Measurements from ENCODE around the gene DNAH6.

Gene DNAH6

DNA sequence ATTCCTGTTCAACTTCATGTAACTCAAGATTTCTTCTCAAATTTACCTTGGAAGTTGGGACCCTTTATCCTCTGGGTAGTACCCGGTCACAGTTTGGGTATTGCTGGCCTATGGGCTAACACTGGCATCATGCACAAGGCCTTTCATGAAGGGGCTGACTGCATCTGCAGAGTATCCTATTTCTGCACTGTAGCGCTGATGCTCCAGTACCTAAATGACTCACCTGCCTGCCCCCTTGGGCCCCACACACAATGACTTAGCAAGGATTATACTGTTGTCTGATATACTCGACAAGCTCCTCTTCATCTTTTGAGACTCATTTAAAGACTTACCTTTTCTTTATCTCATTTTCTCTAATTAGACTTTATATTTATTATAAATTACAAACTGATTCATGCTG lies 39.9 kb downstream of the DNAH6 start:
- H3K4me1 Mint-ChIP-seq: no peaks in the 10 kb centered on the region
- no peak overlapping the region for H3K4me3 Mint-ChIP-seq
- TF ChIP-seq, protein P1, sequence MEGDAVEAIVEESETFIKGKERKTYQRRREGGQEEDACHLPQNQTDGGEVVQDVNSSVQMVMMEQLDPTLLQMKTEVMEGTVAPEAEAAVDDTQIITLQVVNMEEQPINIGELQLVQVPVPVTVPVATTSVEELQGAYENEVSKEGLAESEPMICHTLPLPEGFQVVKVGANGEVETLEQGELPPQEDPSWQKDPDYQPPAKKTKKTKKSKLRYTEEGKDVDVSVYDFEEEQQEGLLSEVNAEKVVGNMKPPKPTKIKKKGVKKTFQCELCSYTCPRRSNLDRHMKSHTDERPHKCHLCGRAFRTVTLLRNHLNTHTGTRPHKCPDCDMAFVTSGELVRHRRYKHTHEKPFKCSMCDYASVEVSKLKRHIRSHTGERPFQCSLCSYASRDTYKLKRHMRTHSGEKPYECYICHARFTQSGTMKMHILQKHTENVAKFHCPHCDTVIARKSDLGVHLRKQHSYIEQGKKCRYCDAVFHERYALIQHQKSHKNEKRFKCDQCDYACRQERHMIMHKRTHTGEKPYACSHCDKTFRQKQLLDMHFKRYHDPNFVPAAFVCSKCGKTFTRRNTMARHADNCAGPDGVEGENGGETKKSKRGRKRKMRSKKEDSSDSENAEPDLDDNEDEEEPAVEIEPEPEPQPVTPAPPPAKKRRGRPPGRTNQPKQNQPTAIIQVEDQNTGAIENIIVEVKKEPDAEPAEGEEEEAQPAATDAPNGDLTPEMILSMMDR (IDR thresholded peaks at IDR 0.05; ENCODE audit: unreplicated experiment in 3 of 3): no peak
- peaks cover 10% of the 10 kb centered on the region for H3K36me3 Mint-ChIP-seq (ENCODE audit: low read depth)
- H3K9me3 Mint-ChIP-seq: peaks cover 12% of the 10 kb centered on the region
- H3K27ac Mint-ChIP-seq: no peak overlapping the region
- H3K27me3 Mint-ChIP-seq (ENCODE audit: low read depth): peaks cover 3% of the 10 kb centered on the region

DNA sequence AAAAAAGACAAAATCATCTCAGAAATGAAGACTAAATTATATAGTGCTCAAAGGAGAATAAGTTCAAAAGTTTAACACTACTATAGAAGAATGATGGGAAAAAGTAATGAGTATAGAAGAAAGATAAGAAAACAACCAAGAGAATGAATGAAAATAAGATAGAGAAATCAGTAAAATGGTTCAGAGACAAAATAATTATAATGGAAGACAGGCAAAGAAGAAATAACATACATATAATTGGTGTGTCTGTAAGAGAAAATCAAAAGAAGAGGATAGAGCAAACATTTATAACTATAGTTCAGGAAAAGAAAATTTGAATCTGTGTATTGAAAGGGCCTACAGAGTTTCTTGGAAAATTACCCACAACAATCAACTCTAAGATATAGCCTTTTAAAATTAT lies 43.5 kb downstream of the DNAH6 start:
- Mint-ChIP-seq H3K4me3 (no peak overlapping the region), H3K9me3 (peaks cover 16% of the 10 kb centered on the region), H3K27me3 (ENCODE audit: low read depth) (peaks cover 3% of the 10 kb centered on the region), H3K36me3 (ENCODE audit: low read depth) (peaks cover 10% of the 10 kb centered on the region), H3K27ac (no peak overlapping the region), H3K4me1 (no peaks in the 10 kb centered on the region)
- TF ChIP-seq, protein P1 (IDR thresholded peaks at IDR 0.05; ENCODE audit: unreplicated experiment in 3 of 3): no peak

DNA sequence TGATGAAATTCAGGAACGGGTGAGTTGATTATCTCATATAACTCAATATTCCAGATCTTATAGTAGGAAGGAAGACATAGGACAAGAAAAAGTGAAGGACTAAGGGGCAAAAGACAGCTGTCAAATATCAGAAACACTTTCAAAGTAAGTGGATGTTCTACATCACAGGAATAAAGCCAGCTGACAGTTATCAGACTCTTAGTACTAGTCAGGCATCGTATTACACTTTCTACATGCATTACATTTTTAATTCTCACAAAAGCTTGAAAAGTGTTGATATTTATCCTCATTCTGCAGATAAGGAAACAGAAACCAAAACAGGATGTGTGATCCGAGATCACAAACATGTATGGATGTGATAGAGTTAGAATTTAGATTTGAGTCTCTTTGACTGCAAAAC lies 63.4 kb downstream of the DNAH6 start:
- Mint-ChIP-seq H3K27me3 (ENCODE audit: low read depth) (no peaks in the 10 kb centered on the region), H3K27ac (no peak overlapping the region), H3K9me3 (no peaks in the 10 kb centered on the region), H3K36me3 (ENCODE audit: low read depth) (no peaks in the 10 kb centered on the region), H3K4me3 (no peak overlapping the region), H3K4me1 (no peaks in the 10 kb centered on the region)
- TF ChIP-seq, protein P1 (IDR thresholded peaks at IDR 0.05; ENCODE audit: unreplicated experiment in 3 of 3): no peak

DNA sequence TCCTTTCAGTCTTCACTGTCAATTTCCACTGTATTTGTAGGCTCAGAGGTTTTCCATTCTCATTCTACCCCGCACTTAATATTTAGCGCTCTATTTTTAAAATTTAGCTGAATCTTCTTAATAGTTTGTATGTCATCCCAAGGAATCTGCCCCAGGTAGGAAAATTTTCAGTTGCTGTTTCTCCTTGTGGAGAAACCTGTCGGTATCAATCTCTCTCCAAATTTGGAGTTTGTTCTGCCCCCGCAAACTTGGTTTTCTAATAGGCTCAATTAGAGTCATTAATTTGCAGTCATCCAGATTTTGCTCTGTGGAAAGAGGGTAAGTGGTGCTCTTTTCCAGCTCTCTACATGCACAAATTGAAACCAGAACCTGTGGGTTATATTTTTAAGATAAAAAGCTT lies 87.6 kb downstream of the DNAH6 start:
- Mint-ChIP-seq H3K27ac (no peak overlapping the region), H3K4me3 (no peak overlapping the region), H3K4me1 (no peaks in the 10 kb centered on the region), H3K27me3 (ENCODE audit: low read depth) (no peaks in the 10 kb centered on the region), H3K9me3 (peaks cover 4% of the 10 kb centered on the region), H3K36me3 (ENCODE audit: low read depth) (no peaks in the 10 kb centered on the region)
- TF ChIP-seq, protein P1 (IDR thresholded peaks at IDR 0.05; ENCODE audit: unreplicated experiment in 3 of 3): no peak

DNA sequence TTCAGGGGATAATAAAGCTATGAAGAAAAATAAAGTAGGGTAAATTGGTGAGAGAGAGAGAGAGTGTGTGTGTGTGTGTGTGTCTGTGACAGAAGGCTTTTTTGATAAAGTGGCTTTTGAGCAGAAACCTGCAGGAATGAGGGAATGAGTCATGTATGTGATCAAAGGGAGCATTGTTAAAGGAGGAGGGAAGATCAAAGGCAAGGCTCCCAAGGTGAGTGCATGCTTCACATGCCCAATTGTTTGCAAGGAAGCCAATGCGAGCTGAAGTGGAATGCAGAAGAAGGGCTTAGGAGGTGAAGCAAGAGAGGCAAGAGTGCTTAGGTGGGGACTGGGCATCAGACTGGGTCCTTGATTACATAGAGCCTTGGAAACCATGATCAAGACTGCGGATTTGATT lies 96.8 kb downstream of the DNAH6 start:
- H3K4me3 Mint-ChIP-seq: no peak overlapping the region
- no peaks in the 10 kb centered on the region for H3K36me3 Mint-ChIP-seq (ENCODE audit: low read depth)
- H3K27me3 Mint-ChIP-seq (ENCODE audit: low read depth): peaks cover 4% of the 10 kb centered on the region

DNA sequence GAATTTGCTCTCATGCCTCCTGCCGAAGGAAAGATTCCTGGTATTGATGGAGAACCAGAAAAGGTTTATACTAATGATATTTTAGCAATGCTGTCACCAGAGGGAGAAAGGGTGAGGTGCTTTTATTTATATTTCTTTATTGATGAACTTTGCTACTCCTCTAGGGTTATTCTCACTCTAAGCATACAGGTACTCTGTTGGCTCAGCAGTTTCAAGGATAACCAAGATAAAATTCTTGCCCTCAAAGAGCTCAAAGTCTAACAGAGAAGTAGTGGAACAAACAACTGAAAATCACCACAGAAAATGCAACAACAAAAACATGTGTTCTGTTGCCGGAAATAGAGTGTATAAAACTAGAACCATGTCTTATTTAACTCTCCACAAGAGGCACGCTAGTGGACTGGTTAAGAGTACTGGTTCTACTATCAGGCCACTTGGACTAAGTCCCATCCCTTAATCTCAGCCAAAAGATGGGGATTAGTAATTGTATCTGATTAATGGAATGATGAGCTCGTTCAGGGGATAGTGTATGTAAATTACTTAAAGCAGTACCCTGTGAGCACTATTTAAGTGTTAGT lies 103.6 kb downstream of the DNAH6 start:
- H3K27ac Mint-ChIP-seq: no peak overlapping the region
- peaks cover 3% of the 10 kb centered on the region for H3K9me3 Mint-ChIP-seq
- no peak overlapping the region for H3K4me3 Mint-ChIP-seq

More for the DNA sequence above, 96.8 kb downstream of the DNAH6 start:
- Mint-ChIP-seq H3K27ac (no peak overlapping the region), H3K9me3 (peaks cover 11% of the 10 kb centered on the region), H3K4me1 (no peaks in the 10 kb centered on the region)
- TF ChIP-seq, protein P1 (IDR thresholded peaks at IDR 0.05; ENCODE audit: unreplicated experiment in 3 of 3): no peak

More for the DNA sequence above, 103.6 kb downstream of the DNAH6 start:
- no peaks in the 10 kb centered on the region for H3K4me1 Mint-ChIP-seq
- TF ChIP-seq, protein P1 (IDR thresholded peaks at IDR 0.05; ENCODE audit: unreplicated experiment in 3 of 3): no peak
- H3K36me3 Mint-ChIP-seq (ENCODE audit: low read depth): no peaks in the 10 kb centered on the region
- no peaks in the 10 kb centered on the region for H3K27me3 Mint-ChIP-seq (ENCODE audit: low read depth)
